ENCODE data around the gene CFAP99. TPM values are rescaled to one million over a fixed set of nuclear protein-coding genes. Genes with fewer than 3 reads are reported as not detected.
"Not testable (repeated sequence)": the region's sequence is repeated elsewhere in the genome, so short reads cannot be mapped to it uniquely, and the experiment has no call there.

Gene CFAP99
- total and polyA plus RNA-seq, 9 of the 15 experiments (the other 6 are each of a cell fraction or from before 2014, with no cell fraction given), result 0.07 to 0.18 (median 0.09) TPM; not detected in 6

- 0 out of 2 replicates have a peak, but pooled peaks have one; percentile 19 for TF ChIP-seq JUN (IDR thresholded peaks at IDR 0.05; ENCODE audit: borderline replicate concordance, low read depth, low read length)
- 0 out of 2 replicates have a peak, but pooled peaks have one; percentile 29 for TF ChIP-seq JUN (CRISPR knock-in tag; IDR thresholded peaks at IDR 0.05; ENCODE audit: borderline replicate concordance)
- TF ChIP-seq SPI1 (IDR thresholded peaks at IDR 0.05; ENCODE audit: borderline replicate concordance, low read depth, low read length), result peak; percentile 47; the same call in 1 of the 2 replicates
- peak; percentile 67; the same call in 1 of the 2 replicates for TF ChIP-seq ELF1 (tag; IDR thresholded peaks at IDR 0.05)
- peak; percentile 68; the same call in 1 of the 2 replicates for TF ChIP-seq L3MBTL2 (IDR thresholded peaks at IDR 0.05)
- peak; percentile 60; the same call in 1 of the 2 replicates for TF ChIP-seq ZNF143 (CRISPR knock-in tag; IDR thresholded peaks at IDR 0.05)
- peak; percentile 77; the same call in 1 of the 2 replicates for TF ChIP-seq FOXP1 (CRISPR knock-in tag; IDR thresholded peaks at IDR 0.05)
- 0 out of 2 replicates have a peak, but pooled peaks have one; percentile 16 for TF ChIP-seq RERE (CRISPR knock-in tag; IDR thresholded peaks at IDR 0.05; ENCODE audit: borderline replicate concordance)
- TF ChIP-seq FOXK2 (conservative IDR thresholded peaks at IDR 0.05 in 1 of 2, IDR thresholded peaks at IDR 0.05 in 1 of 2; ENCODE audit: low read depth in 2 of 2), result 0 out of 4 replicates have a peak, but pooled peaks of 1 of the 2 experiments have one; percentile 1
- TF ChIP-seq JUND (IDR thresholded peaks at IDR 0.05; ENCODE audit: borderline replicate concordance, low read depth, low read length), result 0 out of 2 replicates have a peak, but pooled peaks have one; percentile 30
- not testable (repeated sequence) for TF ChIP-seq JUND (tag; IDR thresholded peaks at IDR 0.05; ENCODE audit: borderline replicate concordance, low read depth, low read length)
- peak; percentile 58; the same call in 1 of the 2 replicates for TF ChIP-seq ZNF583 (CRISPR knock-in tag; IDR thresholded peaks at IDR 0.05)
- 0 out of 2 replicates have a peak, but pooled peaks have one; percentile 44 for TF ChIP-seq FOXK1 (CRISPR knock-in tag; IDR thresholded peaks at IDR 0.05; ENCODE audit: borderline replicate concordance)
- TF ChIP-seq KAT7 (CRISPR knock-in tag; IDR thresholded peaks at IDR 0.05; ENCODE audit: borderline replicate concordance), result peak; percentile 76; the same call in 1 of the 2 replicates
- TF ChIP-seq MAX (CRISPR knock-in tag; IDR thresholded peaks at IDR 0.05), result peak; percentile 86
- peak in 1 of 2 experiments; percentile 10 for TF ChIP-seq AFF1 (IDR thresholded peaks at IDR 0.05; ENCODE audit: low read depth in 1 of 2, partially characterized antibody in 2 of 2)
Observed at GRCh38 chr4:2383220-2383631, 35.5 kb upstream of the CFAP99 start (continued).

Measured in K562 (cell line).